Subcutaneous abdominal adipose tissue (tissue), 5 donors: ENCODE results near the gene LMTK2.

ENCODE experiments used
- H3K27ac ChIP-seq: one replicate; pipeline ENCODE4 v1.7.0; 2013; ENCODE audit warnings: low read depth, mild to moderate bottlenecking, inconsistent platforms, low read length, moderate library complexity
- H3K27me3 ChIP-seq, 5 donors: one replicate each; pipeline ENCODE4 v1.7.0; 2013; ENCODE audit warnings: low read length in 5 of 5, inconsistent platforms in 1 of 5; ENCODE audit not compliant: control insufficient read depth in 5 of 5, insufficient read depth in 4 of 5
- H3K36me3 ChIP-seq, 5 donors: one replicate each; pipeline ENCODE4 v1.7.0; 2013; ENCODE audit warnings: low read length in 5 of 5; ENCODE audit not compliant: control insufficient read depth in 5 of 5, insufficient read depth in 5 of 5
- H3K4me1 ChIP-seq, 5 donors: one replicate each; pipeline ENCODE4 v1.7.0; 2013; ENCODE audit warnings: low read length in 5 of 5, mild to moderate bottlenecking in 3 of 5, moderate library complexity in 1 of 5; ENCODE audit not compliant: control insufficient read depth in 5 of 5, insufficient read depth in 5 of 5
- H3K4me3 ChIP-seq, 5 donors: one replicate each; pipeline ENCODE4 v1.7.0; 2013; ENCODE audit warnings: low read length in 5 of 5, low read depth in 1 of 5
- H3K9ac ChIP-seq, 5 donors: one replicate each; pipeline ENCODE4 v1.7.0; 2013; ENCODE audit warnings: low read length in 5 of 5, mild to moderate bottlenecking in 4 of 5, moderate library complexity in 3 of 5
- H3K9me3 ChIP-seq, 5 donors: one replicate each; pipeline ENCODE4 v1.7.0; 2013; ENCODE audit warnings: low read length in 5 of 5; ENCODE audit not compliant: control insufficient read depth in 5 of 5
- donor health status: healthy.
- donor health status: healthy.
- donor health status: healthy.
- donor health status: healthy.
- donor health status: healthy.

LMTK2 gene

GRCh38 chr7:98252425-98253054 lies 145.9 kb downstream of the LMTK2 start:
- H3K4me1 ChIP-seq = peaks cover 2 to 52% (median 34%) of the 10 kb centered on the region in 5 donors
- H3K27ac ChIP-seq = peak overlapping the region; percentile 76
- peak overlapping the region in 4 of 5 donors; percentile 36 to 75 (median 68) for H3K9ac ChIP-seq
- H3K4me3 ChIP-seq = peak overlapping the region; percentile 84 to 98 (median 94)
- peaks cover 0 to 13% (median 7%) of the 10 kb centered on the region in 5 donors for H3K36me3 ChIP-seq
- H3K27me3 ChIP-seq = no peaks in the 10 kb centered on the region
- no peaks in the 10 kb centered on the region for H3K9me3 ChIP-seq

- Histone ChIP-seq H3K9ac (no peak overlapping the region), H3K27me3 (no peaks in the 10 kb centered on the region), H3K9me3 (no peaks in the 10 kb centered on the region), H3K4me1 (peaks cover 2 to 36% (median 27%) of the 10 kb centered on the region in 5 donors), H3K27ac (no peak overlapping the region), H3K36me3 (peaks cover 0 to 15% (median 9%) of the 10 kb centered on the region in 5 donors), H3K4me3 (no peak overlapping the region)
These were observed 147.9 kb downstream of the LMTK2 start for GRCh38 chr7:98254516-98254915.

GRCh38 chr7:98254951-98255610 lies 148.4 kb downstream of the LMTK2 start:
- Histone ChIP-seq H3K36me3 (peaks cover 0 to 15% (median 9%) of the 10 kb centered on the region in 5 donors), H3K27ac (no peak overlapping the region)

GRCh38 chr7:98256431-98256830 lies 149.8 kb downstream of the LMTK2 start:
- Histone ChIP-seq H3K9me3 (no peaks in the 10 kb centered on the region), H3K27ac (no peak overlapping the region), H3K36me3 (peaks cover 0 to 22% (median 15%) of the 10 kb centered on the region in 5 donors), H3K27me3 (no peaks in the 10 kb centered on the region), H3K4me1 (peaks cover 2 to 18% (median 14%) of the 10 kb centered on the region in 5 donors), H3K4me3 (no peak overlapping the region), H3K9ac (no peak overlapping the region)

More at GRCh38 chr7:98254951-98255610, 148.4 kb downstream of the LMTK2 start:
- Histone ChIP-seq H3K9ac (no peak overlapping the region), H3K4me3 (no peak overlapping the region), H3K27me3 (no peaks in the 10 kb centered on the region), H3K4me1 (peaks cover 2 to 31% (median 25%) of the 10 kb centered on the region in 5 donors), H3K9me3 (no peaks in the 10 kb centered on the region)

- Histone ChIP-seq H3K27ac (no peak overlapping the region), H3K36me3 (peaks cover 0 to 26% (median 18%) of the 10 kb centered on the region in 5 donors), H3K9me3 (no peaks in the 10 kb centered on the region), H3K4me3 (no peak overlapping the region), H3K27me3 (no peaks in the 10 kb centered on the region), H3K4me1 (peaks cover 0 to 8% (median 7%) of the 10 kb centered on the region in 5 donors), H3K9ac (no peak overlapping the region)
These were observed 151.0 kb downstream of the LMTK2 start for GRCh38 chr7:98257701-98258100.
